GM18517 (cell line): ENCODE results near the gene LONRF2.

Experiments
- ATAC-seq: cut with Tn5 transposase; IDR thresholded peaks from one replicate; pipeline ENCODE4 v1.9.1; 2021; ENCODE audit warnings: mild to moderate bottlenecking, moderate library complexity; ENCODE audit not compliant: unreplicated experiment

The LONRF2 gene

GRCh38 chr2:100301881-100302584 lies 20.3 kb downstream of the LONRF2 start:
- ATAC-seq = no peak

- ATAC-seq = no peak
Measured at GRCh38 chr2:100299548-100299947, 22.8 kb downstream of the LONRF2 start.

DNA sequence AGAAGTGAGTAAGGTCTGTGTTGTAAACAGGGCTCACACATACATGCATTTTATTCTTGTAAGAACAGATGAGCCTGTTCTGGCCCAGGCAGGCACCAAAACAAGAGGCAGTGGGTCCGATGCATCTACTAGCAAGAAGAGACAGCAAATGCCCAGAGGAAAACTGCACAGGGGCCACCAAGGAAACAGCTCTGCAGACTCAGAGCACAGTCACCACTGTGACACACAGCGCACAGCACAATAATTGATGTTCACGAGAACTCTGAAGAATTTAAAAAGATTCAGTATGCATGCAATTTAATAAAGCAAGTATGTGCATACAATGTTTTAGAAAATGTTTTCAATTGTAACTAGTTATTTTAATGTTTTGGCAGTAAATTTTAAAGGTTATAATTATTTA lies 24.8 kb downstream of the LONRF2 start:
- ATAC-seq = no peak

DNA sequence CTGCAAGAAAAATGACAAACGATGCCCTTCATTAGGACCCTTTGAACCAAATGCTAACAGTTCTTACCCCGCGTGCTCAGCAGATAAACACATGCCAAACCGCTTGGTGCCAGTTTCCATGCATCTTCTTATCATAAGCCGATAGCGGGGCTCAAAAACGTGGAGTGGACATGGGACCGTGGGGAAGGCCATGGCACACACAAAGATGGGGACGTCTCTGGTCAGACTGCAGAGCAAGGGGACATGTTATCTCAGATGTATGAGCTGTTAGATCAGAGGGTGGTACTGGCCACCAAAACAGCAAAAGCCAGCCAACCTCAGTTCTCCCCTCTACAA lies 28.2 kb downstream of the LONRF2 start:
- no peak for ATAC-seq

- no peak for ATAC-seq
Measured at GRCh38 chr2:100293341-100294161, 28.8 kb downstream of the LONRF2 start.

DNA sequence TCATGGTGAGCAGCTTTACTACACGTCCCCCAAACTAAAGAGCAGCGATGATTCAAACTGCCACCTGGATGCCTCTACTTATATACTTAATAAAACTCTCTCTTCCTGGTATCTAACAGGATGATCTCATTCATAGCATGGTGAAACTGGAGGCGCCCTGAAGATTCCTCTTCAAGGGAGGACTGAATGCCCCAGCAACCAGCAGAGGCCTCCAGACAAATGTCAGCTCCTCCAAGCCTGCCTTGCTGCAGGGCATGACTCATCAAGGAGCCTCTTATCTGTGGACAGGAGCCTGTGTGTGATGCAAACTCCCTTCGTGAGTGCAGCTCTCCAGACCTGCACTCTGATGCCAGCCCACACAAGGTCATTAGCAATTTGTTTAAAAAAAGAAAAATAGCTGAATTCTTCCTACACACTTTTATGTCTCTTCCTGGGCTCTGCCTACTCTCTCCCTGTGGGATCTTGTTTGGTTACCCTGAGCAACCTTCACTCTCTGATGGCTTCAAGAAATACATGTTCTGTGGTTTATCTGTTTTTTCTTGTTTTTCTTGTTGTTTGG lies 30.2 kb downstream of the LONRF2 start:
- ATAC-seq = no peak

GRCh38 chr2:100291152-100291970 lies 30.9 kb downstream of the LONRF2 start:
- ATAC-seq = no peak

DNA sequence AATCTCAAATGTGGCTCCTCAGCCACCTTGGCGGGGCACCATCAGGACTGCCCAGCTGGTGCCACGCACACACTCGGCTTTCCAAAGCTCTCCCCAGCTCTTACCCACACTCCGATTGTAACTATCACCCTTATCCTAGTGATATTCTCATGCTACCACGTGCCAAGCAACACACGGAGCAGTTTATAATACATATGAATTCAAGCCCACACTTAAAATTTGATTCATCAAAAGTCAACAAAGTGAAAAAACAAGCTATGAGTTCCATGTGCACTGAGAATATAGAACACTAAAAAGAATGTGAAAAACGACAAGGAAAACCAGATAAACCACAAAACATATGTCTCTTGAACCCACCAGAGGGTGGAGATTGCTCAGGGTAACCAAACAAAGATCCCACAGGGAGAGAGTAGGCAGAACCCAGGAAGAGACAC lies 31.6 kb downstream of the LONRF2 start:
- ATAC-seq = no peak

GRCh38 chr2:100289020-100289419 lies 33.3 kb downstream of the LONRF2 start:
- ATAC-seq = no peak

GRCh38 chr2:100286318-100286717 lies 36.0 kb downstream of the LONRF2 start:
- no peak for ATAC-seq

- no peak for ATAC-seq
Measured at GRCh38 chr2:100285691-100286090, 36.6 kb downstream of the LONRF2 start.

GRCh38 chr2:100285011-100285410 lies 37.3 kb downstream of the LONRF2 start:
- ATAC-seq = no peak

- ATAC-seq = no peak
Measured at GRCh38 chr2:100283724-100284501, 38.4 kb downstream of the LONRF2 start.

DNA sequence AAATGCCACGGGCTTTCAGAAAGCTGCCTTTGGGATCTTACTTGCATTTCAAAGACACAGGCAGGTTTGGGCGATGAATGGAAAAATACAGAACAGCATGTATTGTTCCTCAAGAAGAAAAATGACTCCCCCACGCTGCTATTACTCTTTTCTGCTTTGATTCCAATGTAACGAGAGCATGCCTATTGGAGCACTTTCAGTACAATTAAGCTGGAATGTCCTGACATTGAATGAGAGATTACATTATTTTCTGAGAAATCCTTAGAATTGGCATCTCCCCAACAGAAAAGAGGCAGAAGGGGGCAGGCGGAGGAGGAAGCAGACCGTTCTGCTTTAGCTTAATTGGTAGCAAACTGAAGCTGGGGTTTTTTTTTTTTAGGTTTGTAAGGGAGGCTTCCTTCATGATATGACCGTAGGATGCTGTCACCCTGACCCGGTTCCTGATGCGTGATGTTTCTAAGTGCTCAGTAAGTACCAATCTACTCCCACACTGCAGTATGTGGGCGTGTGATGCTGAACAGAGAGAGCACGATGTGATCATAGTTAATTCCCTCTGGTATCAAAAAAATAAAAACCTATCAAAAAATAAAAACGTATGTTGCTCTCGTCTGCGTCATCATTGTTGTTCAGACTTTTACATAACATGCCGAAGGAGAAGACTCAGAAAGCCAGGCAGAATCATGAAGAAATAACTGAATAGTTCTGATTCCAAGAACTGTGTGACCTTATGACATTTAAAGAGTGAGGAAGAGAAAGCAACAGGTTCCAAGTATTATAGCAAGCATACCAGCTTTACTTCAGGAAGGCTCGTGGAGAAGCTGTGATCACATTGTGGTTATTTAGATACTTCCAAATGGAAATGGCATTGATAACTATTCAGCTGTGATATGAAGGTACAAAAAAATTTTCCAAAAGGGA lies 40.5 kb downstream of the LONRF2 start:
- ATAC-seq = no peak

DNA sequence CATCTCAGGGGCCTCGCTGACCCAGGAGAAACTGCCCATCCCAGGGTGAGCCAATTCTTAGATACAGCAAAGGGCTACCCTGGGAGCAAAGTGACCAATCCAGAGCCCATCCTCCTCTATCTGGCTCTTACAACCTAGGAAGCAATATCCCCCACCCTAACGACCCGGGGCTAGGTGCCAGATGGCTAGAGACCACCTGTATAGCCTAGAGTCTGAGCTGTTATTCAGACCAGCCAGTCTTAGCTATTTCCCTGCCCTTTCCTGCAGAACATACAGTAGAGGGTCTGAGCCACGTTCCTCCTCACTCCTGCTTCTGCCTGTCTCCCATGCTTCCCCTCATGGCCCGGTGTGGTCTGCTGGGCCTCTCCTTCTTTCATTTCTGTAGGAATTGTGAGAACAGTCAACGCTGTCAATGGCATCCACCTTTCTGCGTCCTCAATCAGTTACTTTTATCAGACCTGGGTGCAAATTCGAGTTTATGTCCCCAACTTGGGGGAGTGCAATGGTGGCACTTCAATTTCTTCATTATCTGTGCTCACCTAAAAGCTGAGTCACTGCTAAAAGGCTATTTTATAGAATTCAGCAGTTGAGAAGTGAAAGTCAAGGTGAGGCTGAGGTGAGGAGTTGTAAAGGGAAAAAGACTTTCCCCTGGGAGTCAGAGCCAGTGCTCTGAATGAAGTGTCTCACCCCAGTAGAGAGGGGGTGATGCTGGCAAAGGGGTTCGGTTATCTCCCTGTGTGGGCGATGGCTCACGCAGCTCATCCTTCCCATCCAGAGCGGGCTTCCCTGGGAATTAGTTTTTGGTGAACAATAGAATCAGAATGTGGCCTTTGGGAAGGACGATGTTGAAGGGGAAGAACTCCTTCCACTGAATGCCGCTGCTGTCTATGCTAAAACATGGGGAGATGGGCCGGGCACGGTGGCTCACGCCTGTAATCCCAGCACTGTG lies 42.4 kb downstream of the LONRF2 start:
- ATAC-seq = no peak

DNA sequence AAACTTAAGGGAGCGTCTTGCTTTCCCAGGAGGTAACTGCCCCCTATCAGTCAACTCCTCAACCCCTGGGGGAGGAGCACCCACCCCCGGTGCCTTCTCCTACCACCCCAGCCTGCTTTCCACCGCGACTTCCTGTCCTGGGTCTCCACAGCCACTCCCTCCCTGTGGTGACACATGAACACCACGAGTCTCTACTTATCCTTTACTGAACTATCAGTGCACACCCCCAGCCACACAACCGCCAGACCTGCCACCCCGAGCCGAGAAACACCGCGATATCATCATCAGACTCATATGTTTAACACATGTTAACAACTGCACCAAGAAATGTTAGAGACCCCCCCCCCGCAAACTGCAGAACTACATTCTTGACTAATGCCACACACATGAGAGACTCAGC lies 43.3 kb downstream of the LONRF2 start:
- no peak for ATAC-seq

DNA sequence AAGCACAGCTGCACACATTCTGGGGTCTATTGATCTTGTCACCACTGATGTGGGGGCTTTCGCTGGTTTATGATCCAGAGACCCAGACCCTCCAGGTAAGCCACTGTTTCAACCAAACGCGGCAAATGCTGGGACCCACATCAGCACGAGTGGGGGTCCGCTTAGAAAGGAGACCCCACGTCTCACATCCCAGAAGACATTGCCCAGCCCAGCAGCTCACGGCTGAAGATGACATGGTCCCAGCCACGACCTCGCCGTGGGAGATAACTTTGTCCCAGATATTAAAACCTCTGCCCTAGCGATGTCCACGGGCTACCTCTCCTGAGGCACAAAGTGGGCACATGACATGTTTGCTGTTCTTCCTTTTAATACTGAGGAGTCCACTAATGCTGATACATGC lies 43.8 kb downstream of the LONRF2 start:
- no peak for ATAC-seq

GRCh38 chr2:100277540-100278207 lies 44.6 kb downstream of the LONRF2 start:
- no peak for ATAC-seq
